Subcutaneous abdominal adipose tissue (tissue), 5 donors: ENCODE measurements around the gene PRM3.

Experiments used
- H3K27ac ChIP-seq: one replicate; pipeline ENCODE4 v1.7.0; 2013; ENCODE audit warnings: low read depth, mild to moderate bottlenecking, inconsistent platforms, low read length, moderate library complexity
- H3K27me3 ChIP-seq, 5 donors: one replicate each; pipeline ENCODE4 v1.7.0; 2013; ENCODE audit warnings: low read length in 5 of 5, inconsistent platforms in 1 of 5; ENCODE audit not compliant: control insufficient read depth in 5 of 5, insufficient read depth in 4 of 5
- H3K36me3 ChIP-seq, 5 donors: one replicate each; pipeline ENCODE4 v1.7.0; 2013; ENCODE audit warnings: low read length in 5 of 5; ENCODE audit not compliant: control insufficient read depth in 5 of 5, insufficient read depth in 5 of 5
- H3K4me1 ChIP-seq, 5 donors: one replicate each; pipeline ENCODE4 v1.7.0; 2013; ENCODE audit warnings: low read length in 5 of 5, mild to moderate bottlenecking in 3 of 5, moderate library complexity in 1 of 5; ENCODE audit not compliant: control insufficient read depth in 5 of 5, insufficient read depth in 5 of 5
- H3K4me3 ChIP-seq, 5 donors: one replicate each; pipeline ENCODE4 v1.7.0; 2013; ENCODE audit warnings: low read length in 5 of 5, low read depth in 1 of 5
- H3K9ac ChIP-seq, 5 donors: one replicate each; pipeline ENCODE4 v1.7.0; 2013; ENCODE audit warnings: low read length in 5 of 5, mild to moderate bottlenecking in 4 of 5, moderate library complexity in 3 of 5
- H3K9me3 ChIP-seq, 5 donors: one replicate each; pipeline ENCODE4 v1.7.0; 2013; ENCODE audit warnings: low read length in 5 of 5; ENCODE audit not compliant: control insufficient read depth in 5 of 5
- donor health status: healthy.
- donor health status: healthy.
- donor health status: healthy.
- donor health status: healthy.
- donor health status: healthy.

The PRM3 gene

DNA sequence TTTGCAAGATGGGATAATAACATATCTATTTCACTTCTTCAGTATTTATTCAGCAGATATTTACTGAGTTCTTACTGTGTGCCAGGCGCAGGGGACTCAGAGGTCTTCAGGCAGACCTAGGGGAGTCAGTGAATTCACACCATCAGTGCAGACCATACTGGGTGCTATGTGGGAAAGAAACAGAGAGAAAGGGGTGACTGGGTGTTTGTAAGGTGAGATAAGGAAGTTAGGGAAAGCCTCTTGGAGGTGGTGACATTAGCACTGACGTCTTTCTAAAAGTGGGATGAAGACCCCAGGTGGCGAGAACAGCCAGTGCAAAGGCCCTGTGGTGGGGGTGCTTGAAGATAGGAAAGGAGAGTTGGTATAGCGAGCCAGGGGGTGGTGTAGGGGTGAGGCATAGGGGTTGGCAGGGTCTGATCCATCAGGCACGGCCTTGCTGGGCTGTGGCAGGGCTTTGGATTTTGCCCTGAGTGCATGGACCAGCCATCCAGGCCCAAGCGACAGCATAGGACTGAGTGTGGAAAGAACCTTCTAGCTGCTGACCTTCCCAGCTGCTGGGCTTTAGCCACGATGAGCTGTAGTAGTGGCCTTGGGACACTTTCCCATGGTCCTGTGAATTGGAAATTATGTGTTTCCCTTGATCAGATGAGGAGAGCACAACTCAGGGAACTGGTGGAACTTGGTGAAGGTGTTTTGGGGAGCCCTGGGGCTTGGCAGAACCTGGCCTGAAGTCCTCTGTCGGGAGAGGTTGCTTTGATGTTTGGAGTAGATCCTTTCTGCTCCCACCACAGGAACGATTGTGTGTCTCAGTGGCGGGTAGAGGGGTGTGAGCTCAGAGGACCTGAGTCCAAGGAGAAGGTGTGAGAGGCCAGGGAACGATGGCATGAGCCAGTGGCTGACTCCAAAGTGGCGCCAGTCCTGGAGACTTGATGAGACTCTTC lies 13.5 kb downstream of the PRM3 start:
- H3K9ac ChIP-seq = peak overlapping the region in 1 of 5 donors; percentile 7
- no peaks in the 10 kb centered on the region for H3K36me3 ChIP-seq
- no peaks in the 10 kb centered on the region for H3K9me3 ChIP-seq
- H3K27ac ChIP-seq = peak overlapping the region; percentile 9
- H3K4me3 ChIP-seq = no peak overlapping the region
- no peaks in the 10 kb centered on the region for H3K27me3 ChIP-seq
- peaks cover 11 to 47% (median 27%) of the 10 kb centered on the region in 5 donors for H3K4me1 ChIP-seq

DNA sequence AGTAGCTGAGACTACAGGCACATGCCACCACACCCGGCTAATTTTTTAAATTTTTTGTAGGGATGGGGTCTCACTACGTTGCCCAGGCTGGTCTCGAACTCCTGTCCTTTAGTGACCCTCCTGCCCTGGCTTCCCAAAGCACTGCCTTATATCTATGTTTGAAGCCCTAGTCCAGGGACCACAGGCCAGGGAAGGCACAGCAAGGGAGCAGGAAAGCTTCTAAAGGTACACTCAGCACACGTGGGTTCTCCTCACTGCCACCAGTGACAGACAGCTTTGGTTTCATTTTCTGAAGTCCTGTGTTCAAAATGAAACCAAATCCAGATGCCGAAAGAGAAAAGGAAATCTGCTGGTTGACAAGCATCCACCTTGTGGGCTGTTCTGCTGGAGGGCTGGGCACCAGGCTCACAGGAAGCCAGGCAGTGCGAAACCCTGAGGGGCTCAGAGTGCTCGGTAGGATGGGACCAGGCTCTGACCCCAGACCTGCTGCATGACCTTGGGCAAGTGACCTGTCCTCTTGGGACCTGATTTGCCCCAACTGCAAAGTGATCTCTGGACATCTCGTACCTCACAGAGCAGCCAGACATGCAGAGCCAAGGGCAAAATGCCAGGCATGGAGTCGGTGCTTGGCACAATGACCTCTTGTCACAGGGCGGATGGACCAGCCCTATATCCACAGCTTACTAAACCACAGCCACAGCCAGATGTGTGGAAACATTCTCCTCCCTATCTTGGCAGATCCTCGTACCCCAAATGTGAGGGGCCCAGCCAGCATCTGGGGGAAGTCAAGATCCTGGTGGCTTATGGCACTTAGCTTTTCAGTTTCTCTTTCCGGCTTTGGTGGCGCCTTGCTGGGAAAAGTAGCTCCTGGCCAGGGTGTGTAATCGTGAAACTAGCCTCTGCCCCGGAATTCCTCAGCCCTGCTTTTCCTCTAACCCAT lies 14.6 kb downstream of the PRM3 start:
- Histone ChIP-seq H3K4me3 (peak overlapping the region; percentile 23 to 58 (median 38)), H3K27me3 (no peaks in the 10 kb centered on the region), H3K36me3 (peaks cover 0 to 2% (median 0%) of the 10 kb centered on the region in 5 donors), H3K27ac (peak overlapping the region; percentile 9), H3K9me3 (no peaks in the 10 kb centered on the region), H3K9ac (peak overlapping the region in 3 of 5 donors; percentile 7 to 49 (median 34)), H3K4me1 (peaks cover 11 to 56% (median 33%) of the 10 kb centered on the region in 5 donors)

DNA sequence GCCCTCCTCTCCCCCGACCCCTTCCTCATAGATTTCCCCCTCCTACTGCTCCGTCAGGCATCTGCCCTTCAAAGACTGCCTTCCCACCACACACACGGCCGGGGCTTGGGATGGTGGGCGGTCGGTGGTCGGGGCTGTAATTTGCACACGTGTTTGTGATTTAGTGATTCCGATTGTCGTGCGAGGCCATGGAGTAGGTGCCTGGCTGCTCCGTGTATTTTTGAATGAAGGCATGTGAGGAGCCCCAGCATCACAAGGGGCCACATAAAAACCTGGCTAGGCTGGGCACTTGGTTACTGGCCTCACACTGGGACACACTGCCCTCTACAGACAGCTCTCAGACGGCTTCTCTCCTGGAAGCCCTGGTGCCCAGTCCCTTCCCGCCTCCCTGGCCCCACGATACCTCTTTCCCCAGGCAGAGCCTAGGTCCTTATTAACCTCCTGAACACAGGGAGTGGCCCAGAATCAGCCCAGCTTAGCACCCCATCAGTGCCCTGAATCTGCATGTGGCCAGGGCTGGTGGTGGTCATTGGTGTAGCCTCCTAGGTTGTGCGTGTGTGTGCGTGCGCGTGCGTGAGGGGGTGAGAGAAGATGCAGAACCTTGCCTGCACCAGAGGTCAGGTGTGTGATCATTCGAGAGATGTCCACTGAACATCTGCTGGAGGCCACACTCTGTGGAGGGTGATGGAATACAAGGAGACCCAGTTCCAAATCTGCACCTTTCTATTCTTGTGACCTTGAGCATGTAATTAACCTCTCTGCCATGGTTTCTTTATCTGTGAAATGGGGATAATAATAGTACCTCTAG lies 16.1 kb downstream of the PRM3 start:
- Histone ChIP-seq H3K9me3 (no peaks in the 10 kb centered on the region), H3K27ac (peak overlapping the region; percentile 96), H3K4me3 (peak overlapping the region; percentile 75 to 93 (median 80)), H3K4me1 (peaks cover 11 to 65% (median 39%) of the 10 kb centered on the region in 5 donors), H3K36me3 (peaks cover 0 to 6% (median 0%) of the 10 kb centered on the region in 5 donors), H3K9ac (peak overlapping the region in 4 of 5 donors; percentile 64 to 96 (median 94)), H3K27me3 (no peaks in the 10 kb centered on the region)

DNA sequence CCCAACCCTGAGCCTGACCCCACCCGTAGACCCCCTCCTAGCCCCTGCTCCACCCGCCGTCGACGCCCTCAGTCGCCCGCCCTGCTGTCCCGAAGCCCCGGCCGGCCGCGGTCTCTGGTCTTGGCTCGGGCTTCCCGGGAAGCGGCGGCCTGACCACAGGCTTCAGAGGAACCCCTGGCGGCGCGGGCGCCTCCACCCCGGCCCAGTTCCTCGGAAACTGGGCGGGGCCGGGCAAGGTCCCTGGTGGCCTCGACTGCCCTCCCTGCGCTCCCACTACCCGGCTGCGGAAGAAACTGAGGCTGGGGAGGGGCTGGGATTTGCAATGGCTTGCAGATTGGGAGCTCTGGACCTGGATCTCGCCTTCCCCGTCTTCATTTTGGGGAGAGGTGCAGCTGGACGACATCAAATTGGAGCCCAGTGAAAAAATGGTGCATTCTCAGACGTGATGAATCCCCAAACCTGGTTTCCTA lies 16.7 kb downstream of the PRM3 start:
- H3K36me3 ChIP-seq = peaks cover 0 to 6% (median 0%) of the 10 kb centered on the region in 5 donors
- H3K4me1 ChIP-seq = peaks cover 11 to 61% (median 39%) of the 10 kb centered on the region in 5 donors
- H3K9me3 ChIP-seq = no peaks in the 10 kb centered on the region
- H3K9ac ChIP-seq = peak overlapping the region in 4 of 5 donors; percentile 88 to 96 (median 94)
- H3K27me3 ChIP-seq = no peaks in the 10 kb centered on the region
- H3K27ac ChIP-seq = peak overlapping the region; percentile 96
- peak overlapping the region; percentile 75 to 93 (median 80) for H3K4me3 ChIP-seq

DNA sequence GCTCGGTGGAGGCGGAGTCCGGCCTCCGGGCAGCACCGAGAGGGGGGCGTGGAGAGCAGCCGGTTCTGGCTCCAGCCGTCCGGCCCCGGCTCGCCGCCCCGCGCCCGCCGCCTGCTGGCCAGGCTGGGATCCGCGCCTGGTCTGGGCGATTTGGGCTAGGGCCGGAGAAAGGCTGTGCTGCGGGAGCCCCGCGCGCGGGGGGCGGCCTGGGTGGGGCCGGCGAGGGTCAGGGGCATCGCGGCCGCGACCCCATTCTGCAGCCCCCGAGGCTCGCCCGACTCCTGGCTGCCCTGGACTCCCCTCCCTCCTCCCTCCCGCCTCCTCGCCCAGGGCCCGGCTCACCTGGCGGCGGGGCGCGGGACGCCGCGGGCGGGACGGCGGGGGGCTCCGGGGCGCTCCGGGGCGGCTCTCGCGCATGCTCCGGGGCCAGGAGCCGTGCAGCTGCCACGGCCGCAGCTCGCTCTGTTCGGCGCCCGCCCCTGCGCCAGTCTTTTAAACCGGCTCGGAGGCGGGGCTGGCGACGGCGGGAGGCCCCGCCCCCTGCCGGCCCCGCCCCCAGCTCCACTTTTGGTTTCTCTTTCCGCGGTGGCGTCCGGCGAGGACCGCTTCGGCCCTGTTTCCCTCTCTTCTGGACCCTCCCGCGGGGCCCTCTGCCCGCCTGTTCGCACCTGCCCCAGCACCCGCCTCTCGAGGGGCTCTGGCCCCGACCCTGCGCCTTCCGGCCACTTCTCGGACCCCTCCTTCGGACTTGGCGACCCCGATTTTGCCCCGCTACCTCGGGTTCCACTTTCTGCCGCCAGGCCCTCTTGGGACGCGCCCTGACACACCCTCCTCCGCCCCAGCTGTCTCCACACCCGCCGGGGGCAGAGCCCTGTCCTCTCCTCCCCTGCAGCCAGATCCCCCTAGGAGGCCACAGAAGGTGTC lies 17.4 kb downstream of the PRM3 start, which contains the start of gene SOCS1:
Gene SOCS1, minus strand, starts transcription at position 468 of the 924 bp plus-strand sequence. CDS start 726 bp downstream, outside the sequence.
- peaks cover 11 to 59% (median 39%) of the 10 kb centered on the region in 5 donors for H3K4me1 ChIP-seq
- no peaks in the 10 kb centered on the region for H3K27me3 ChIP-seq
- peak within 1 kb of the TSS in 4 of 5 donors; percentile 88 to 96 (median 94) for H3K9ac ChIP-seq
- H3K4me3 ChIP-seq = peak within 1 kb of the TSS; percentile 75 to 93 (median 80)
- H3K36me3 ChIP-seq = peaks cover 0 to 6% (median 0%) of the 10 kb centered on the region in 5 donors
- peak within 1 kb of the TSS; percentile 96 for H3K27ac ChIP-seq
- H3K9me3 ChIP-seq = no peaks in the 10 kb centered on the region

DNA sequence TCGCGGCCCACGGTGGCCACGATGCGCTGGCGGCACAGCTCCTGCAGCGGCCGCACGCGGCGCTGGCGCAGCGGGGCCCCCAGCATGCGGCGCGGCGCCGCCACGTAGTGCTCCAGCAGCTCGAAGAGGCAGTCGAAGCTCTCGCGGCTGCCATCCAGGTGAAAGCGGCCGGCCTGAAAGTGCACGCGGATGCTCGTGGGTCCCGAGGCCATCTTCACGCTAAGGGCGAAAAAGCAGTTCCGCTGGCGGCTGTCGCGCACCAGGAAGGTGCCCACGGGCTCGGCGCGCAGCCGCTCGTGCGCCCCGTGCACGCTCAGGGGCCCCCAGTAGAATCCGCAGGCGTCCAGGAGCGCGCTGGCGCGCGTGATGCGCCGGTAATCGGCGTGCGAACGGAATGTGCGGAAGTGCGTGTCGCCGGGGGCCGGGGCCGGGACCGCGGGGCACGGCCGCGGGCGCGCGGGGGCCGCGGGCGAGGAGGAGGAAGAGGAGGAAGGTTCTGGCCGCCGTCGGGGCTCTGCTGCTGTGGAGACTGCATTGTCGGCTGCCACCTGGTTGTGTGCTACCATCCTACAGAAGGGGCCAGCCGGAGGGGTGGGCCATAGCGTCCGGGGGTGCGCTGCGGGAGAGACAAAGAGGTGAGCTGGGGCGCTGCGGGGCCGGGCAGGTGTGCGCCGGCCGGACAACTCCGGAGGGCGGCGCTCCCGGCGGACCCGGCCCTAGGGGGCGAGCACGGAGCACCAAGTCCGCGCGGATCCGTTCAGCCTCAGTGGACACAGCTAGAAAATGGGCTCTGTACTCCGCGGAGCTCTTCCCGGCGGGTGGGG lies 18.3 kb downstream of the PRM3 start:
- Histone ChIP-seq H3K4me1 (peaks cover 11 to 53% (median 39%) of the 10 kb centered on the region in 5 donors), H3K9me3 (no peaks in the 10 kb centered on the region), H3K36me3 (peaks cover 0 to 6% (median 0%) of the 10 kb centered on the region in 5 donors), H3K27ac (peak overlapping the region; percentile 23), H3K4me3 (peak overlapping the region in 4 of 5 donors; percentile 65 to 93 (median 80)), H3K9ac (peak overlapping the region in 3 of 5 donors; percentile 37 to 64 (median 56)), H3K27me3 (no peaks in the 10 kb centered on the region)

DNA sequence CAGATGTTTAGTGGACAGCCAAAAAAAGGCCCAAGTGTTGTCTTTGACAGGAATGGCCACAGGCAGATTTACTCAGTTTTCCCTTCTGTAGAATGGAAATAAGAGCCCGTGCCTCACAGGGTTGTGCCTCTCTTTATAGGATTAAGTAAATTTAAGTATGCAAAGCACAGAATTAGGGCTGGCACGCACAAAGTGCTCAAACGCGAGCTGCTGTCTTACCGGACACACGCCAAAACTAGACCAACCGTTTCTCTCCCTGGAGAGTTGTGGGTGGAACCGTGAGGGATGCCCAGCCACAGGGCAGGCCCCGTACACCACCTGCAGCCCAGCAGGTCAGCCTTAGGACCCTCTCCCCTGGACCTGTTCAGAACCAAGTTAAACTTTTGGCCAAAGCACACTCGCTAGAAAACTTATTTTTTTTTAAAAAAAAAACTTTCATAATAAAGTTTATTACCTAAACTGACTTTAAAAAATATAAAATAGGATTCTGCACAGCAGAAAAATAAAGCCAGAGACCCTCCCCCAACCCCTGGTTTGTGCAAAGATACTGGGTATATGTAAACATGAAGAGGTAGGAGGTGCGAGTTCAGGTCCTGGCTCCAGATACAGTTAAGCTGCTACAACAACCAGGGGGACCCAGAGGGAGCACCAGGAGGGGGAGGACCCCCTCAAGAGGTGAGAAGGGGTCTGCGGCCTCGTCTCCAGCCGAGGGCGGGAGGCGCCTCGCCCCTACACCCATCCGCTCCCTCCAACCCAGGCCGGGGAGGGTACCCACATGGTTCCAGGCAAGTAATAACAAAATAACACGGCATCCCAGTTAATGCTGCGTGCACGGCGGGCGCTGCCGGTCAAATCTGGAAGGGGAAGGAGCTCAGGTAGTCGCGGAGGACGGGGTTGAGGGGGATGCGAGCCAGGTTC lies 19.2 kb downstream of the PRM3 start:
- no peaks in the 10 kb centered on the region for H3K9me3 ChIP-seq
- H3K4me3 ChIP-seq = peak overlapping the region; percentile 4 to 93 (median 73)
- peaks cover 0 to 6% (median 0%) of the 10 kb centered on the region in 5 donors for H3K36me3 ChIP-seq
- H3K27ac ChIP-seq = no peak overlapping the region
- H3K9ac ChIP-seq = peak overlapping the region in 1 of 5 donors; percentile 48
- peaks cover 9 to 49% (median 35%) of the 10 kb centered on the region in 5 donors for H3K4me1 ChIP-seq
- H3K27me3 ChIP-seq = no peaks in the 10 kb centered on the region
